Upper lobe of left lung (tissue), 4 donors: ENCODE results near the gene PATJ.

Experiments used
- CTCF ChIP-seq, 6 experiments: fragments of 450-650 bp in 4 of 6; fragments of 200-600 bp in 2 of 6; sonication (generic) in 2 of 6; IDR thresholded peaks; one replicate each; pipeline ENCODE4 v1.5.1; 2016 to 2019; ENCODE audit warnings: antibody characterized with exemption in 6 of 6
- POLR2A ChIP-seq, 4 donors: fragments of 450-650 bp; IDR thresholded peaks; one replicate each; pipeline ENCODE4 v1.5.1; 2016 to 2017; ENCODE audit warnings: antibody characterized with exemption in 4 of 4, mild to moderate bottlenecking in 2 of 4
- POLR2AphosphoS5 ChIP-seq, 2 donors: sonication (generic); formaldehyde crosslinking; IDR thresholded peaks; one replicate each; pipeline ENCODE4 v1.5.1; 2017; ENCODE audit warnings: antibody characterized with exemption in 2 of 2

- TF ChIP-seq CTCF (IDR thresholded peaks at IDR 0.05), result no peak
- no peak for TF ChIP-seq POLR2A (IDR thresholded peaks at IDR 0.05)
- TF ChIP-seq POLR2AphosphoS5 (IDR thresholded peaks at IDR 0.05), result no peak
Observed at GRCh38 chr1:61790837-61791236, 48.6 kb downstream of the PATJ start.
